Progenitor cell of endocrine pancreas (in vitro differentiated cells): ENCODE measurements around the gene ABHD17B. TPM values are rescaled to one million over a fixed set of nuclear protein-coding genes. Genes with fewer than 3 reads are reported as not detected.
A peak's percentile ranks its signal among the peaks of the same experiment; 100 is the strongest.

ENCODE experiments used
- DNase-seq: peaks from one replicate; pipeline ENCODE4 v3.0.0; 2021; ENCODE audit warnings: low spot score; ENCODE audit not compliant: unreplicated experiment
- H3K27ac Mint-ChIP-seq: 2 replicates; pipeline ENCODE4 v1.8.0; 2021; ENCODE audit warnings: mild to moderate bottlenecking, moderate library complexity, mixed read lengths
- H3K27me3 Mint-ChIP-seq: 2 replicates; pipeline ENCODE4 v1.8.0; 2021; ENCODE audit warnings: mixed read lengths
- H3K36me3 Mint-ChIP-seq: 2 replicates; pipeline ENCODE4 v1.8.0; 2022; ENCODE audit warnings: mixed read lengths; ENCODE audit not compliant: insufficient read depth
- H3K4me1 Mint-ChIP-seq: 2 replicates; pipeline ENCODE4 v1.8.0; 2021; ENCODE audit warnings: low read depth, mixed read lengths
- H3K4me3 Mint-ChIP-seq: 2 replicates; pipeline ENCODE4 v1.8.0; 2021; ENCODE audit warnings: low read depth, mild to moderate bottlenecking, moderate library complexity, mixed read lengths
- H3K9me3 Mint-ChIP-seq: 2 replicates; pipeline ENCODE4 v1.8.0; 2021; ENCODE audit warnings: low read depth, mixed read lengths
- total RNA-seq: library from RNA; stranded (reverse); gene quantifications from 2 replicates; pipeline ENCODE4 v1.2.1, GENCODE V29; 2021
- TF ChIP-seq, protein P1 (sequence below): fragments of 200-600 bp; sonication (generic); IDR thresholded peaks from one replicate; pipeline ENCODE4 v1.5.0; 2021; ENCODE audit warnings: antibody characterized with exemption, mild to moderate bottlenecking; ENCODE audit not compliant: unreplicated experiment

The ABHD17B gene
- total RNA-seq, 1 donor from 2014 or later, result 38.3 TPM

DNA sequence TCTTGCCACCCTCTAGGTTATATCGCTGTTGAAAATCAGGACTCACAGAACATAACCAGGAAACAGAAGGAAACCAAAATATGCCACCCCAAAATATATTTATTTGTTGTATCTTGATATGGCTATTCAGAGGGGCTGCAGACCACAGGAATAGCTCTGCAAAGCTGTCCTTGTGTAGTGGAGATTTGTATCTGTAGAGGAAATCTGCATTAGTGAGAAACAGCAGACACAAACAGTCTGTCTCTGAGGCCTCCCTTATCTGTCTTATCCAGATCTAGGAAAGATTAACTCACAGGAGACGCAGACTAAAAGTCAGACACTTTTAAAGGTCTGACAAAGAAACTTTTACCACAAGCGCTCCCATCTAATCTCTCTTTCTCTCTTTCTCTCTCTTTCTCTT, 88.5 kb downstream of the ABHD17B start:
- DNase-seq, result no peak
- Mint-ChIP-seq H3K36me3 (no peaks in the 10 kb centered on the region), H3K27me3 (no peaks in the 10 kb centered on the region), H3K4me3 (no peak overlapping the region), H3K4me1 (no peaks in the 10 kb centered on the region), H3K27ac (no peak overlapping the region), H3K9me3 (no peaks in the 10 kb centered on the region)
- TF ChIP-seq, protein P1, sequence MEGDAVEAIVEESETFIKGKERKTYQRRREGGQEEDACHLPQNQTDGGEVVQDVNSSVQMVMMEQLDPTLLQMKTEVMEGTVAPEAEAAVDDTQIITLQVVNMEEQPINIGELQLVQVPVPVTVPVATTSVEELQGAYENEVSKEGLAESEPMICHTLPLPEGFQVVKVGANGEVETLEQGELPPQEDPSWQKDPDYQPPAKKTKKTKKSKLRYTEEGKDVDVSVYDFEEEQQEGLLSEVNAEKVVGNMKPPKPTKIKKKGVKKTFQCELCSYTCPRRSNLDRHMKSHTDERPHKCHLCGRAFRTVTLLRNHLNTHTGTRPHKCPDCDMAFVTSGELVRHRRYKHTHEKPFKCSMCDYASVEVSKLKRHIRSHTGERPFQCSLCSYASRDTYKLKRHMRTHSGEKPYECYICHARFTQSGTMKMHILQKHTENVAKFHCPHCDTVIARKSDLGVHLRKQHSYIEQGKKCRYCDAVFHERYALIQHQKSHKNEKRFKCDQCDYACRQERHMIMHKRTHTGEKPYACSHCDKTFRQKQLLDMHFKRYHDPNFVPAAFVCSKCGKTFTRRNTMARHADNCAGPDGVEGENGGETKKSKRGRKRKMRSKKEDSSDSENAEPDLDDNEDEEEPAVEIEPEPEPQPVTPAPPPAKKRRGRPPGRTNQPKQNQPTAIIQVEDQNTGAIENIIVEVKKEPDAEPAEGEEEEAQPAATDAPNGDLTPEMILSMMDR, result no peak

DNA sequence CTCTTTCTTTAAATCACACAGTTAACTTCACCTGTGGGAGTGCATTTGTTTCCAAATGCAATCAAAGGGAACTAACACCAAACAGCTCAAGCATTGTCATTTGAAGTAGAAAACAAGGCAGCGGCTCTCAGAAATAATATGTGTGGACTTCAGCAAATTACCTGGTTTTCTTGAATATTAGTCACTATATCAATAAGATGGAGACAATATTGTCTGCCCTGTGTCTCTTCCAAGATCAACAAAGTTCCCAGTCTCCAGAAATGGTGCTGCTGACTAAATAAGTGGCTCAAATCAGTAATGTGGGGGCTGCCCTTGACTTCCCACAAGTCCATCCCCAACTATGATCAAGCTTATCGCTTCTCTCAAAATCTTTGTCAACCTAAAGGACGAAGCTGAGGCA, 89.6 kb downstream of the ABHD17B start:
- Mint-ChIP-seq H3K36me3 (no peaks in the 10 kb centered on the region), H3K27me3 (no peaks in the 10 kb centered on the region), H3K4me1 (peaks cover 2% of the 10 kb centered on the region), H3K27ac (no peak overlapping the region), H3K9me3 (no peaks in the 10 kb centered on the region), H3K4me3 (no peak overlapping the region)
- TF ChIP-seq, protein P1, result no peak
- DNase-seq, result no peak

DNA sequence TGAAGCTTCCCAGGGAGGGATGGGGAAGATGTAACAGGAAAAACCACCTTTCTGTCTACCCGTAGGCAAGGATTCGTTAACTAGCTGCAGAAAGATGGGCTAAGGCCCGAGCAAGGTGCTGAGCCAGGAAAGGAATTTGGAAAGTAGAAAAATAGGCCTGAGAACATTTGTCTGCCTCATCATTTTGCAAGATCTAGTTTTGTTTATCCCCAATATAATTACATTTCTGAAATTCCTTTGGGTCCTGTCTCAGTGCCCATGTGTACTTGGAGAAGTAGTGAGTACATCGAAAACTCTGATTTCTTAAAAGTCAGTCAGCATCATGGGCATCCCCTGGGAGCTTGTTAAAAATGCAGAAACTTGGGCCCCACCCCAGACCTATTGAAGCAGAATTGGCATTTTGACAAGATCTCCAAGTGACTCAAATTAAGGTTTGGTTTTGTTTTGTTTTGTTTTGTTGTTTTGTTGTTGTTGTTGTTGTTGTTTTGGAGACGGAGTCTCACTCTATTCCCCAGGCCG, 90.5 kb downstream of the ABHD17B start:
- peaks cover 2% of the 10 kb centered on the region for H3K4me1 Mint-ChIP-seq
- H3K27ac Mint-ChIP-seq, result no peak overlapping the region
- H3K36me3 Mint-ChIP-seq, result no peaks in the 10 kb centered on the region
- H3K9me3 Mint-ChIP-seq, result no peaks in the 10 kb centered on the region
- no peak for DNase-seq
- H3K27me3 Mint-ChIP-seq, result no peaks in the 10 kb centered on the region
- TF ChIP-seq, protein P1, result no peak
- H3K4me3 Mint-ChIP-seq, result no peak overlapping the region

DNA sequence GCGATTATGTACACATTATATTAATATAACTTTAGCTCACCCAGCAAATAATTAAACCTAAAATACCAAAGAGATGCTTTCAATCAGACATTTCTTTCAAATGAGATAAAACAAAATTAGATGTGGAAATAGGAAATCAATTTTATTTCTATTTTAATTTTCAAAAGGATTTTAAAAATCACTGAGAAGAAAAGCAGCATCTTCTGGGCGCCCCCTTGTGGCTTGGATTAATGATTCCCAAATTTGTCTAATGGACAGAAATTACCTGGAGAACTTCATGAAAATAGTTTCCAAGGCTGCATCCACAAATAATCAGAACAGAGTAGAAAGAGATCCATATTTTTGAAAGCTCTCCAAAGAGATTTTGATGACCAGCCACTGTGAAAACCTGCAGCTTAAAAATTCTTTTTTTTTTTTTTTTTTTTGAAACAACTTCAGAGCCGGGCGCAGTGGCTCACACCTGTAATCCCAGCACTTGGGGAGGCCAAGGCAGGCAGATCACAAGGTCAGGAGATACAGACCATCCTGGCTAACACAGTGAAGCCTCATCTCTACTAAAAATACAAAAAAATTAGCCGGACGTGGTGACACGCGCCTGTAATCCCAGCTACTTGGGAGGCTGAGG, 91.8 kb downstream of the ABHD17B start:
- Mint-ChIP-seq H3K36me3 (no peaks in the 10 kb centered on the region), H3K9me3 (no peaks in the 10 kb centered on the region), H3K4me1 (peaks cover 2% of the 10 kb centered on the region), H3K27me3 (no peaks in the 10 kb centered on the region), H3K27ac (no peak overlapping the region), H3K4me3 (no peak overlapping the region)
- peak; percentile 15 for DNase-seq
- TF ChIP-seq, protein P1, result peak; percentile 83

DNA sequence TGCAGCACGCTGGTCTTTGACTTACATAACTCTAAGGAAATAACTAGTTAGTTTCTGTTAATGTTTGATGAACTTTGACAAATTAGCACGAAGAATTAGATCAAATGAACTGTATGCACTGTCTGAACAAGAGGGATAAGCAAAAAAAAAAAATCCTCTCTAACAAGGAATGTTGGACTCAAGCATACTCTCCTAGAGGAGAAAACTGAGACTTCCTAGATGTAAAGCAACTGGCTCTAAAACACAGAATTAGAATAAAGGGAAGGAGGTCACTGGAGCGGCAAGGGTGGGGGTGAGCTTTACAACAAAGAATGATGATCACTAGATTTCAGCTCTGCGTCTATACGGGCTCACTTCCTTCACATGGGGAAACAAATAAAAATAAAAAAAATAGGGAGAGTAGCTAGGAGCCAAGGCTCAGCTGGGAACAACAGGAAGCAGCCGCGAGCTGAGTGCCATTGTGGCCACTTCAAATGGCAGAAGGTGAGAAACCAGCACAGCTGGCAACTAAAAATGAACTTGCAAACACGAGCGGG, 94.0 kb downstream of the ABHD17B start:
- Mint-ChIP-seq H3K27me3 (no peaks in the 10 kb centered on the region), H3K36me3 (no peaks in the 10 kb centered on the region), H3K4me1 (peaks cover 2% of the 10 kb centered on the region), H3K27ac (no peak overlapping the region), H3K4me3 (no peak overlapping the region), H3K9me3 (no peaks in the 10 kb centered on the region)
- TF ChIP-seq, protein P1, result no peak
- DNase-seq, result no peak

Other genes starting within 250 kb of the ABHD17B start
- gene CEMIP2, start 142.7 kb downstream of the ABHD17B start, total RNA-seq, result 56.7 and 65.1 TPM in 2 replicates
- gene C9orf85, start 446 bp upstream of the ABHD17B start, total RNA-seq, result 12.3 and 16.1 TPM in 2 replicates
- not detected in 2 replicates for gene C9orf57, start 149.4 kb upstream of the ABHD17B start, total RNA-seq
- gene GDA, start 238.2 kb upstream of the ABHD17B start, total RNA-seq, result 5.5 and 5.8 TPM in 2 replicates